ENCODE results near the gene DFFA. TPM values are rescaled to one million over a fixed set of nuclear protein-coding genes. Genes with fewer than 3 reads are reported as not detected.
"Not testable (repeated sequence)": the region's sequence is repeated elsewhere in the genome, so short reads cannot be mapped to it uniquely, and the experiment has no call there.

DFFA gene
- total RNA-seq, 2 experiments from 2014 or later: 76.7 to 81.8 TPM

- ChIA-PET POLR2A (interaction anchor here (1.8 kb wide), 1 partner anchor 12 kb away, joined by 5 read pairs; no protein-coding TSS in a partner anchor), CTCF (no interaction called here)
- ATAC-seq: no peak
- no peak for DNase-seq
- Mint-ChIP-seq H3K9me3 (no peaks in the 10 kb centered on the region), H3K27me3 (no peaks in the 10 kb centered on the region), H3K4me3 (no peak overlapping the region), H3K36me3 (ENCODE audit: low read depth) (peaks cover 40% of the 10 kb centered on the region), H3K4me1 (ENCODE audit: low read depth) (peaks cover 2% of the 10 kb centered on the region), H3K27ac (no peak overlapping the region)
- intact Hi-C loops (cut with micrococcal nuclease): no loop called here
- TF ChIP-seq CTCF (IDR thresholded peaks at IDR 0.05): no peak
Observed at GRCh38 chr1:10459184-10459583, 13.1 kb downstream of the DFFA start.

GRCh38 chr1:10457875-10458274 lies 14.5 kb downstream of the DFFA start:
- Mint-ChIP-seq H3K4me3 (no peak overlapping the region), H3K4me1 (ENCODE audit: low read depth) (peaks cover 2% of the 10 kb centered on the region), H3K36me3 (ENCODE audit: low read depth) (peaks cover 32% of the 10 kb centered on the region), H3K27me3 (no peaks in the 10 kb centered on the region), H3K9me3 (no peaks in the 10 kb centered on the region), H3K27ac (no peak overlapping the region)
- POLR2A ChIA-PET: interaction anchor here (0.8 to 0.9 kb wide), 2 partner anchors 16 to 248 kb away, joined by 3 read pairs; partner anchors contain the start of gene KIF1B
- ATAC-seq (no peak), DNase-seq (no peak)
- CTCF ChIA-PET: interaction anchor here (1.4 kb wide), 1 partner anchor 37 kb away, joined by 8 read pairs; no protein-coding TSS in a partner anchor
- TF ChIP-seq CTCF (IDR thresholded peaks at IDR 0.05): no peak
- intact Hi-C loops (cut with micrococcal nuclease): no loop called here

GRCh38 chr1:10457462-10457861 lies 14.9 kb downstream of the DFFA start:
- ATAC-seq; intact Hi-C loops (cut with micrococcal nuclease); H3K9me3 Mint-ChIP-seq; H3K27me3 Mint-ChIP-seq; H3K4me1 Mint-ChIP-seq (ENCODE audit: low read depth); H3K4me3 Mint-ChIP-seq; H3K27ac Mint-ChIP-seq; DNase-seq: not testable (repeated sequence)
- ChIA-PET POLR2A (interaction anchor here (0.6 to 0.8 kb wide), 2 partner anchors 181 to 247 kb away, joined by 3 read pairs; partner anchors contain the start of gene KIF1B), CTCF (interaction anchor here (1.4 to 2.2 kb wide), 2 partner anchors 37 kb away, joined by 8 to 11 read pairs; no protein-coding TSS in a partner anchor)
- peaks cover 29% of the 10 kb centered on the region for H3K36me3 Mint-ChIP-seq (ENCODE audit: low read depth)

- DNase-seq (no peak), ATAC-seq (no peak)
- CTCF ChIA-PET: interaction anchor here (1.4 to 2.2 kb wide), 2 partner anchors 27 to 38 kb away, joined by 5 to 11 read pairs; partner anchors contain the start of gene CENPS
- POLR2A ChIA-PET: interaction anchor here (0.5 to 1.1 kb wide), 5 partner anchors 8 to 893 kb away, joined by 3 to 6 read pairs (median 3); no protein-coding TSS in a partner anchor
- Mint-ChIP-seq H3K4me3 (no peak overlapping the region), H3K36me3 (ENCODE audit: low read depth) (peaks cover 25% of the 10 kb centered on the region), H3K27ac (peak overlapping the region; percentile 30), H3K9me3 (no peaks in the 10 kb centered on the region), H3K27me3 (no peaks in the 10 kb centered on the region), H3K4me1 (ENCODE audit: low read depth) (peaks cover 2% of the 10 kb centered on the region)
- intact Hi-C loops (cut with micrococcal nuclease): no loop called here
- TF ChIP-seq CTCF (IDR thresholded peaks at IDR 0.05): no peak
Observed at GRCh38 chr1:10456661-10457060, 15.7 kb downstream of the DFFA start.

- ChIA-PET CTCF (interaction anchor here (1.4 to 2.2 kb wide), 2 partner anchors 26 to 38 kb away, joined by 5 to 11 read pairs; partner anchors contain the start of gene CENPS), POLR2A (interaction anchor here (0.8 to 1.1 kb wide), 3 partner anchors 9 to 14 kb away, joined by 3 read pairs; no protein-coding TSS in a partner anchor)
- Mint-ChIP-seq H3K4me3 (no peak overlapping the region), H3K27ac (no peak overlapping the region), H3K4me1 (ENCODE audit: low read depth) (peaks cover 2% of the 10 kb centered on the region), H3K9me3 (no peaks in the 10 kb centered on the region), H3K27me3 (no peaks in the 10 kb centered on the region), H3K36me3 (ENCODE audit: low read depth) (peaks cover 19% of the 10 kb centered on the region)
- intact Hi-C loops (cut with micrococcal nuclease): no loop called here
- no peak for TF ChIP-seq CTCF (IDR thresholded peaks at IDR 0.05)
- DNase-seq: no peak
- no peak for ATAC-seq
Observed at GRCh38 chr1:10456048-10456447, 16.3 kb downstream of the DFFA start.

All from activated CD8-positive, alpha-beta T cell treated with anti-CD3 and anti-CD28 coated beads for 36 hours (primary cell).